Measurements from ENCODE around the gene PPCDC.

Gene PPCDC

GRCh38 chr15:75045332-75046015 is 22.1 kb downstream of the PPCDC start:
- DNase-seq: no peak

- DNase-seq: no peak
Measured at GRCh38 chr15:75048394-75048793, 25.0 kb downstream of the PPCDC start.

GRCh38 chr15:75049392-75049791 is 26.0 kb downstream of the PPCDC start:
- no peak for DNase-seq

GRCh38 chr15:75050283-75050682 is 26.9 kb downstream of the PPCDC start:
- no peak for DNase-seq

GRCh38 chr15:75051191-75051608 is 27.8 kb downstream of the PPCDC start:
- no peak for DNase-seq

- no peak for DNase-seq
Measured at GRCh38 chr15:75051711-75052110, 28.3 kb downstream of the PPCDC start.

GRCh38 chr15:75052972-75053747 is 29.8 kb downstream of the PPCDC start:
- no peak for DNase-seq

- DNase-seq: no peak
Measured at GRCh38 chr15:75053748-75054125, 30.3 kb downstream of the PPCDC start.

- no peak for DNase-seq
Measured at GRCh38 chr15:75054172-75054897, 30.9 kb downstream of the PPCDC start.

- DNase-seq: no peak
Measured at GRCh38 chr15:75056036-75056435, 32.6 kb downstream of the PPCDC start.

- DNase-seq: no peak
Measured at GRCh38 chr15:75058127-75058905, 34.9 kb downstream of the PPCDC start.

GRCh38 chr15:75059607-75060006 is 36.2 kb downstream of the PPCDC start:
- DNase-seq: no peak

- DNase-seq: peak in 1 of 2 experiments; percentile 8
Measured at GRCh38 chr15:75061272-75061671, 37.9 kb downstream of the PPCDC start.

GRCh38 chr15:75062706-75063105 is 39.3 kb downstream of the PPCDC start:
- DNase-seq: peak in 1 of 2 experiments; percentile 0

GRCh38 chr15:75063338-75063737 is 39.9 kb downstream of the PPCDC start:
- DNase-seq: no peak

- peak in 1 of 2 experiments; percentile 1 for DNase-seq
Measured at GRCh38 chr15:75063889-75064288, 40.5 kb downstream of the PPCDC start.

- DNase-seq: no peak
Measured at GRCh38 chr15:75064846-75065245, 41.5 kb downstream of the PPCDC start.

GRCh38 chr15:75065467-75065850 is 42.1 kb downstream of the PPCDC start:
- peak in 1 of 2 experiments; percentile 2 for DNase-seq

GRCh38 chr15:75065851-75066509 is 42.6 kb downstream of the PPCDC start:
- peak in 1 of 2 experiments; percentile 1 for DNase-seq

GRCh38 chr15:75067123-75067830 is 43.9 kb downstream of the PPCDC start:
- peak; percentile 33 to 55 for DNase-seq

GRCh38 chr15:75068748-75069147 is 45.4 kb downstream of the PPCDC start:
- peak in 1 of 2 experiments; percentile 0 for DNase-seq
